Activated T-helper 1 cell treated with anti-CD3 and anti-CD28 coated beads, Interleukin-12 subunit alpha, Interleukin-12 subunit beta, Interleukin-2, Interleukin-4 antibody, amounts not matched to agents 30 ng/mL and 10 ng/mL and 1 ng/mL, durations not matched to agents 14 hours and 24 hours and 36 hours (primary cell): ENCODE results near the gene NUTM2A. TPM values are rescaled to one million over a fixed set of nuclear protein-coding genes. Genes with fewer than 3 reads are reported as not detected.
"Not testable (repeated sequence)": the region's sequence is repeated elsewhere in the genome, so short reads cannot be mapped to it uniquely, and the experiment has no call there.

Experiments used
- DNase-seq: peaks from one replicate; pipeline ENCODE4 v3.0.0; 2021; ENCODE audit warnings: low spot score
- H3K27ac Mint-ChIP-seq: one replicate; pipeline ENCODE4 v1.8.0; 2021; ENCODE audit warnings: mild to moderate bottlenecking, mixed read lengths
- H3K27me3 Mint-ChIP-seq: one replicate; pipeline ENCODE4 v1.8.0; 2022; ENCODE audit warnings: mild to moderate bottlenecking, moderate library complexity, mixed read lengths; ENCODE audit not compliant: insufficient read depth
- H3K36me3 Mint-ChIP-seq: one replicate; pipeline ENCODE4 v1.8.0; 2021; ENCODE audit warnings: low read depth, mixed read lengths
- H3K4me1 Mint-ChIP-seq: one replicate; pipeline ENCODE4 v1.8.0; 2021; ENCODE audit warnings: low read depth, mixed read lengths
- H3K4me3 Mint-ChIP-seq: one replicate; pipeline ENCODE4 v1.8.0; 2021; ENCODE audit warnings: mild to moderate bottlenecking, moderate library complexity, mixed read lengths
- H3K9me3 Mint-ChIP-seq: one replicate; pipeline ENCODE4 v1.8.0; 2021; ENCODE audit warnings: mixed read lengths
- intact Hi-C: fragments of 100-400 bp; cut with micrococcal nuclease; formaldehyde crosslinking; loops from one replicate; pipeline ENCODE4 v1.15.1; 2024
- total RNA-seq: library from RNA; stranded (reverse); gene quantifications from 2 replicates; pipeline ENCODE4 v1.2.3, GENCODE V29; 2022

The NUTM2A gene
- total RNA-seq, 1 donor from 2014 or later = 0.31 TPM

- H3K36me3 Mint-ChIP-seq, H3K27me3 Mint-ChIP-seq, H3K4me3 Mint-ChIP-seq, DNase-seq, H3K9me3 Mint-ChIP-seq, intact Hi-C loops, H3K27ac Mint-ChIP-seq: not testable (repeated sequence)
- H3K4me1 Mint-ChIP-seq = peaks cover 11% of the 10 kb centered on the region
These were observed 5.9 kb upstream of the NUTM2A start for GRCh38 chr10:87219370-87219769.

- H3K36me3 Mint-ChIP-seq, H3K4me1 Mint-ChIP-seq, DNase-seq, intact Hi-C loops, H3K9me3 Mint-ChIP-seq, H3K4me3 Mint-ChIP-seq, H3K27ac Mint-ChIP-seq, H3K27me3 Mint-ChIP-seq: not testable (repeated sequence)
These were observed 2.5 kb upstream of the NUTM2A start for GRCh38 chr10:87222789-87223188.

GRCh38 chr10:87228247-87228646, 3.0 kb downstream of the NUTM2A start:
- H3K4me1 Mint-ChIP-seq, H3K27ac Mint-ChIP-seq, intact Hi-C loops, H3K4me3 Mint-ChIP-seq, DNase-seq, H3K36me3 Mint-ChIP-seq, H3K9me3 Mint-ChIP-seq, H3K27me3 Mint-ChIP-seq: not testable (repeated sequence)

GRCh38 chr10:87229211-87229610, 4.0 kb downstream of the NUTM2A start:
- not testable (repeated sequence) for H3K4me3 Mint-ChIP-seq, H3K4me1 Mint-ChIP-seq

GRCh38 chr10:87234854-87235253, 9.6 kb downstream of the NUTM2A start:
- not testable (repeated sequence) for H3K36me3 Mint-ChIP-seq, H3K27ac Mint-ChIP-seq, H3K27me3 Mint-ChIP-seq

More at GRCh38 chr10:87229211-87229610, 4.0 kb downstream of the NUTM2A start:
- H3K27ac Mint-ChIP-seq, intact Hi-C loops, H3K27me3 Mint-ChIP-seq, DNase-seq, H3K9me3 Mint-ChIP-seq, H3K36me3 Mint-ChIP-seq: not testable (repeated sequence)

GRCh38 chr10:87237244-87237643, 12.0 kb downstream of the NUTM2A start:
- intact Hi-C loops, H3K4me1 Mint-ChIP-seq, H3K27me3 Mint-ChIP-seq, H3K27ac Mint-ChIP-seq, H3K9me3 Mint-ChIP-seq, H3K4me3 Mint-ChIP-seq, DNase-seq, H3K36me3 Mint-ChIP-seq: not testable (repeated sequence)

More at GRCh38 chr10:87234854-87235253, 9.6 kb downstream of the NUTM2A start:
- H3K4me3 Mint-ChIP-seq, H3K4me1 Mint-ChIP-seq, H3K9me3 Mint-ChIP-seq, intact Hi-C loops, DNase-seq: not testable (repeated sequence)

- H3K4me1 Mint-ChIP-seq, H3K27me3 Mint-ChIP-seq, H3K27ac Mint-ChIP-seq, H3K9me3 Mint-ChIP-seq, H3K4me3 Mint-ChIP-seq, DNase-seq, H3K36me3 Mint-ChIP-seq, intact Hi-C loops: not testable (repeated sequence)
These were observed 14.1 kb downstream of the NUTM2A start for GRCh38 chr10:87239346-87239808.

- H3K9me3 Mint-ChIP-seq, H3K36me3 Mint-ChIP-seq, H3K4me1 Mint-ChIP-seq: not testable (repeated sequence)
These were observed 16.9 kb downstream of the NUTM2A start for GRCh38 chr10:87242192-87242591.

GRCh38 chr10:87247335-87247734, 22.1 kb downstream of the NUTM2A start:
- DNase-seq, H3K4me1 Mint-ChIP-seq, H3K36me3 Mint-ChIP-seq, H3K4me3 Mint-ChIP-seq, H3K9me3 Mint-ChIP-seq, H3K27me3 Mint-ChIP-seq, H3K27ac Mint-ChIP-seq, intact Hi-C loops: not testable (repeated sequence)

More at GRCh38 chr10:87242192-87242591, 16.9 kb downstream of the NUTM2A start:
- H3K4me3 Mint-ChIP-seq, H3K27ac Mint-ChIP-seq, intact Hi-C loops, DNase-seq, H3K27me3 Mint-ChIP-seq: not testable (repeated sequence)

- H3K4me3 Mint-ChIP-seq = not testable (repeated sequence)
These were observed 23.6 kb downstream of the NUTM2A start for GRCh38 chr10:87248818-87249353.

GRCh38 chr10:87280749-87281392, 55.6 kb downstream of the NUTM2A start:
- H3K36me3 Mint-ChIP-seq, H3K4me3 Mint-ChIP-seq, H3K27ac Mint-ChIP-seq, intact Hi-C loops, H3K27me3 Mint-ChIP-seq, H3K9me3 Mint-ChIP-seq, DNase-seq, H3K4me1 Mint-ChIP-seq: not testable (repeated sequence)

More at GRCh38 chr10:87248818-87249353, 23.6 kb downstream of the NUTM2A start:
- H3K9me3 Mint-ChIP-seq, H3K27ac Mint-ChIP-seq, DNase-seq, H3K36me3 Mint-ChIP-seq, intact Hi-C loops, H3K4me1 Mint-ChIP-seq, H3K27me3 Mint-ChIP-seq: not testable (repeated sequence)
